Retinal pigment epithelial cell (primary cell): ENCODE measurements around the gene RPE.

Source experiments
- DNase-seq: peaks from one replicate; pipeline ENCODE4 v3.0.0-alpha.2; 2010; ENCODE audit warnings: low read depth
- H3K4me3 ChIP-seq: 2 replicates; pipeline ENCODE4 v1.5.1; 2011; ENCODE audit warnings: mild to moderate bottlenecking, low read length, control low read depth, moderate library complexity
- TF ChIP-seq, protein P1 (sequence below): conservative IDR thresholded peaks from 2 replicates; pipeline ENCODE4 v1.5.1; 2011; ENCODE audit warnings: low read depth, low read length, control low read depth, inconsistent platforms

RPE gene

DNA sequence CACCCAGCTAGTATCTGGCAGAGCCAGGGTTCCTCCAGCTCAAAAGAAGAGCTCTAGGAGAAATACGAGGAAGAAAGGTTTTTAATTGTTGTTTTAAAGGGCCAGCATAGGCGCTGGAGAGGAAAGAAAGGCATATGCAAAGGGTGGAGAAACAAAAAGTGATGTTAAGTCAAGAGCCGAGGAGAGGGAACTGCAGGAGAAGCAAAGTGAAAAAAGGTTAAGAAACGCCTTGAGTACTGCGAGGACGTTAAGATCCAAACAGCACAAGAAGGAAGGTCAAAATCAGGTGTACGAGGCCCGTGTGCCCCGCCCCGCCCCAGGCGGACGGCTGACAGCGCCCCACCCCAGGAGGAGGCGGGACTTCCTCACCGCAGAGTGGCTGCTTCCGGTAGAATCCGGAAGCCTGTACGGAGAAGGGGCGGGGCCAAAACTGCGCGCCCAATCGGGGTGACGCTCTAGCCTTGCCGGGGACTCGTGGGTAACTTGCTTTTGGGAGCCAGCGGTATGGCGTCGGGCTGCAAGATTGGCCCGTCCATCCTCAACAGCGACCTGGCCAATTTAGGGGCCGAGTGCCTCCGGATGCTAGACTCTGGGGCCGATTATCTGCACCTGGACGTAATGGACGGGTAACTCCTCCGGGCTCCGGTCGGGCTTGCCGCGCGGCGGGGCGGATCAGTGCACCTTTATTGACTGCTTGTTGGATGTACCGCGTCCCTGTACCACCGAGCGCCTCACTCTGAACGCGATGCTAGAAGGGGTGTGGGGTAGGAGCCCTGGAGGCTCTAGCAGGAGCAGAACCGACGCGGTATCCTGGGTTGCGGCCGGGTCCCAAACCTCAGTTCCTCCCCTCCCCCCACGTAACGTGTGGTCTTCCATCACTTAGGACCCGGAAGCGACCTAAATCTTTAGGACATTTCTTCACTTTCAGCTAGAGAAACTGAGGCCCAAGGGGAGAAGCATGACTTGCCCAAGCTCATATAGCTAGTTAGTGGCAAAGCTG, at the start of gene RPE:
RPE (plus strand) TSS at position 481 of the 1,000 bp plus-strand sequence; CDS start at position 505, 24 bp downstream.
- peak within 1 kb of the TSS; percentile 74 for H3K4me3 ChIP-seq
- peak; percentile 68 for DNase-seq
- TF ChIP-seq, protein P1, sequence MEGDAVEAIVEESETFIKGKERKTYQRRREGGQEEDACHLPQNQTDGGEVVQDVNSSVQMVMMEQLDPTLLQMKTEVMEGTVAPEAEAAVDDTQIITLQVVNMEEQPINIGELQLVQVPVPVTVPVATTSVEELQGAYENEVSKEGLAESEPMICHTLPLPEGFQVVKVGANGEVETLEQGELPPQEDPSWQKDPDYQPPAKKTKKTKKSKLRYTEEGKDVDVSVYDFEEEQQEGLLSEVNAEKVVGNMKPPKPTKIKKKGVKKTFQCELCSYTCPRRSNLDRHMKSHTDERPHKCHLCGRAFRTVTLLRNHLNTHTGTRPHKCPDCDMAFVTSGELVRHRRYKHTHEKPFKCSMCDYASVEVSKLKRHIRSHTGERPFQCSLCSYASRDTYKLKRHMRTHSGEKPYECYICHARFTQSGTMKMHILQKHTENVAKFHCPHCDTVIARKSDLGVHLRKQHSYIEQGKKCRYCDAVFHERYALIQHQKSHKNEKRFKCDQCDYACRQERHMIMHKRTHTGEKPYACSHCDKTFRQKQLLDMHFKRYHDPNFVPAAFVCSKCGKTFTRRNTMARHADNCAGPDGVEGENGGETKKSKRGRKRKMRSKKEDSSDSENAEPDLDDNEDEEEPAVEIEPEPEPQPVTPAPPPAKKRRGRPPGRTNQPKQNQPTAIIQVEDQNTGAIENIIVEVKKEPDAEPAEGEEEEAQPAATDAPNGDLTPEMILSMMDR = no peak

DNA sequence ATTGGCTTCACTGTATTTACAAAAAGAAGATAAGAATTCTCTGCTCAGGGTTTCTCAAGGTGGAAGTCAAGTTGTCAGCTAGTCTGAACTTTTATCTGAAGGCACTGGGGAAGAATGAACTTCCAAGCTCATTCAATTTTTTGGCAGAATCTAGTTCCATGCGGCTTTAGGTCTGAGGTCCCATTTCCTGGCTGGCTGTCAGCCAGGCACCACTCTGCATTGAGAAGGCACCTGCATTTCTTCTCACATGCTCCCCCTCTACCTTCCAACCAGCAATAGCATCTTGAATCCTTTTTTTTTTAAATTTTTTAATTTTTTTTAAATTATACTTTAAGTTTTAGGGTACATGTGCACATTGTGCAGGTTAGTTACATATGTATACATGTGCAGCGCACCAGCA, 46.2 kb upstream of the RPE start:
- no peak overlapping the region for H3K4me3 ChIP-seq
- DNase-seq = no peak
- TF ChIP-seq, protein P1 = no peak

DNA sequence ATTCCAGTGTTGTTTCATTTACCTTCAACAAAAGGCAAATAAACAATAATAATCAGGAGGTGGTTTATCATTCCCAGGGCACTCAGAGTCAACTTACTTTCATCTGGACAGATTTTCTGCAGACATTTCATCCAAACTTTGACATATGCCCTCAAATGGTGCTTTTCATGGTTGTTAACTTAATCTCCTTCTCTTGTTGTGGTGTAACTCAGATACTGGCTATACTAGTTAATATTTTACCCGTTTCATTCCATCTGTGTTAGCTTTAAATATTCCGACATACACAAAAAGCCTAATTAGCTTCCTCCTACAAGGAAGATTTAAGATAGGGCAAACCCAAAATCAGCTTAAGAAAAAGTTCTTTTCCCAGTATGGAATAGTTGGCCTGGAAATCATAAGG, 44.4 kb upstream of the RPE start:
- no peak overlapping the region for H3K4me3 ChIP-seq
- no peak for DNase-seq
- TF ChIP-seq, protein P1 = no peak

DNA sequence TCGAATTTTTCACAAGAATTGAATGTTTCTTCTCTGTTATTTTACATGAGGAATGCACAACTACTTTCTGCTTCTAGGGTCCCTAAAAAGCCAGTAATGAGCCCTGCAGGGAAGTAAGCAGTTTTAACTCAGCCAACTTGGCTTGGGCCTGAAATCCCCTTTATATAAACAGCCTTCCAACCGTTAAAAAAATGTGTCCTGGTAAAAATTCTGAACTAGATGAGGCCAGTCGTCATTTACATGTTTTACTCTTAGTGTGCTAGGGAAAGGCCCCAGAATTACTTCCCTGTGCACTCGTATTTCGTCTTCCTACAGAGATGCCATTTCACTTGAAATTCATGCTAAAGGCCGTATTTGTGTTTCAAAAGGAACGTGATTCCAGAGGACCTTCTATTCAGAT, 42.4 kb upstream of the RPE start:
- H3K4me3 ChIP-seq = no peak overlapping the region
- DNase-seq = no peak
- TF ChIP-seq, protein P1 = no peak

DNA sequence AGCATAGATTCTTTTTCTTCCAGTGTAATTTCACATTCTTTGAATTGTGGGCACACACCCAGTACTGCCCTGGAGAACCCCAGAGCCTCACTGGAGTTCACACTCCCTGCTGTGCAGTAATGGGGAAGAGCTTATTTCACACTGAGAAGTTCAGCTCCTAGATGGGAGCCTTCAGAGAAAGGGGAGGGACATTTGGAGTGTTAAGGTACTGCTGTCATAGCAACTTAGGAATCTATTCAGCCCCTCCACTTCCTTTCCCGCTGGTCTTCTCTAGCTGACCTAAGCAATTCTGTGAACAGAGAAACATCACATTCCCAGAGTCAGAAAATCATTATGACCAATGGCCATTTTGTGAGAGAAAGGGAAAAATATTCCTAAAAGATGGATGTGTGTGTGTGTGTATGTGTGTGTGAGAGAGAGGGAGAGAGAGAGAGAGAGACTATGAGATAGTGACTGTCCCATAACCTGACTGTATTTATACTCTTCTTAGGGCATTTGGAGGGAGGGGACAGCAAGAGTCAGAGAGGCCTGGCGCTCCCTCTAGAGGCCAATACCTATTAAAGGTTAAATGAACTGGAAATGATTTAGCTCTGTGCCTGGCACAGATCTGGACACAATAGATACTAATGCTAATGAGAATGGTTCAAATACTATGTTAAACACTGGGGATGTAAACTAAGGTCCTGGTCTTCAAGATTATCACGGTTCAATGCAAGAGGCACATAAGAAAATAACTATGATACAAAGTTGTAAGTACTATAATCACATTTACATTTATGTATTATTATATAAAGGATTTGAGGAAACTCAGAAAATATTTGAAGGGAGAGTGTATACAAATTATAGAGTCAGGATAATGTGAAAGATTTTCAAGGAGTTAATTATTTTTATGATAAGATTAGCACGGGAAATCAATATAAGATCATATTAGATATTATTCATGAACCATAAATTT, 41.5 kb upstream of the RPE start:
- peak; percentile 72 for DNase-seq
- H3K4me3 ChIP-seq = no peak overlapping the region
- TF ChIP-seq, protein P1 = peak; percentile 75

DNA sequence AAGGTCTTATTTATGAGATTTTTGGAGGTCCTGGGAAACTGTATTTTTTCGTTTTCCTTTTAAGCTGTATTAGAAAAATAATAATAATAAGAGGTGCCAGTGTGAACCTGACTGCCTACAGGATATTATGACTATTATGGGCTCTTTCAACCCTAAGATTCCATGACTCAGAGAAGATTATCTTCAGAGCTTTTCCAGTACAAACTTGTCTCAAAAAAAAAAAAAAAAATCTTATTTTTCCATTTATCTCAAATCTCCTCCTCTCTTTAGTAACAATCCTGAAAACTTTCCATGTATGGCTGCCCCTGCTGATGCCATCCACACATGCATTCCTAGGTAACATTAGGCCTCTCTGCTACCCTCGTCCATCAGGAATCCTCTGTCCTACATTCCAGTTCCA, 36.7 kb upstream of the RPE start:
- DNase-seq = peak; percentile 60
- TF ChIP-seq, protein P1 = no peak
- H3K4me3 ChIP-seq = no peak overlapping the region
